H9 (cell line): ENCODE data around the gene ABCB8. TPM values are rescaled to one million over a fixed set of nuclear protein-coding genes. Genes with fewer than 3 reads are reported as not detected.

Experiments
- DNase-seq: peaks from one replicate; pipeline ENCODE4 v3.0.0-alpha.2; 2017
- H2AFZ ChIP-seq: one replicate; pipeline ENCODE4 v1.6.1; 2013; ENCODE audit warnings: mild to moderate bottlenecking, low read length, control low read depth, moderate library complexity
- H2AK5ac ChIP-seq: 2 replicates; pipeline ENCODE4 v1.6.1; 2013; ENCODE audit warnings: low read length, control low read depth, mixed read lengths; ENCODE audit not compliant: insufficient read length
- H2BK120ac ChIP-seq: one replicate; pipeline ENCODE4 v1.6.1; 2013; ENCODE audit warnings: low read depth, mild to moderate bottlenecking, low read length, control low read depth, inconsistent platforms; ENCODE audit not compliant: poor library complexity, severe bottlenecking
- H2BK12ac ChIP-seq: 2 replicates; pipeline ENCODE4 v1.6.1; 2013; ENCODE audit warnings: low read length, control low read depth, mixed read lengths, low read depth; ENCODE audit not compliant: insufficient read length
- H2BK15ac ChIP-seq: 2 replicates; pipeline ENCODE4 v1.6.1; 2013; ENCODE audit warnings: low read depth, low read length, control low read depth
- H2BK20ac ChIP-seq: one replicate; pipeline ENCODE4 v1.6.1; 2013; ENCODE audit warnings: low read depth, mild to moderate bottlenecking, low read length, control low read depth, inconsistent platforms; ENCODE audit not compliant: poor library complexity, severe bottlenecking
- H2BK5ac ChIP-seq: 2 replicates; pipeline ENCODE4 v1.6.1; 2013; ENCODE audit warnings: low read length, control low read depth, mixed read lengths; ENCODE audit not compliant: insufficient read length
- H3K14ac ChIP-seq: 2 replicates; pipeline ENCODE4 v1.6.1; 2013; ENCODE audit warnings: low read length, control low read depth; ENCODE audit not compliant: insufficient read depth
- H3K18ac ChIP-seq: 2 replicates; pipeline ENCODE4 v1.6.1; 2013; ENCODE audit warnings: low read depth, mild to moderate bottlenecking, mixed read lengths, low read length, control low read depth; ENCODE audit not compliant: insufficient read length
- H3K23ac ChIP-seq: 2 replicates; pipeline ENCODE4 v1.6.1; 2013; ENCODE audit warnings: low read length, control low read depth, mixed read lengths, low read depth; ENCODE audit not compliant: insufficient read length
- H3K23me2 ChIP-seq: 2 replicates; pipeline ENCODE4 v1.6.1; 2013; ENCODE audit warnings: low read depth, mild to moderate bottlenecking, mixed read lengths, low read length, control low read depth; ENCODE audit not compliant: insufficient read length, poor library complexity, severe bottlenecking
- H3K27ac ChIP-seq: 2 replicates; pipeline ENCODE4 v1.5.1; 2013; ENCODE audit warnings: low read length, control low read depth, mixed read lengths, low read depth; ENCODE audit not compliant: insufficient read length
- H3K27me3 ChIP-seq: 2 replicates; pipeline ENCODE4 v1.6.1; 2013; ENCODE audit warnings: low read length, control low read depth, inconsistent platforms; ENCODE audit not compliant: insufficient read depth
- H3K4ac ChIP-seq: 2 replicates; pipeline ENCODE4 v1.6.1; 2013; ENCODE audit warnings: low read depth, mild to moderate bottlenecking, control low read depth, inconsistent platforms, low read length, moderate library complexity
- H3K4me1 ChIP-seq: 2 replicates; pipeline ENCODE4 v1.6.1; 2013; ENCODE audit warnings: low read length, control low read depth, inconsistent platforms; ENCODE audit not compliant: insufficient read depth
- H3K4me2 ChIP-seq: 2 replicates; pipeline ENCODE4 v1.6.1; 2013; ENCODE audit warnings: low read length, control low read depth, mixed read lengths; ENCODE audit not compliant: insufficient read length, insufficient read depth
- H3K56ac ChIP-seq: 2 replicates; pipeline ENCODE4 v1.6.1; 2013; ENCODE audit warnings: low read depth, mild to moderate bottlenecking, mixed read lengths, low read length, control low read depth; ENCODE audit not compliant: insufficient read length
- H3K79me1 ChIP-seq: 2 replicates; pipeline ENCODE4 v1.6.1; 2013; ENCODE audit warnings: low read depth, mild to moderate bottlenecking, moderate library complexity, low read length, control low read depth, inconsistent platforms; ENCODE audit not compliant: insufficient read depth, poor library complexity, severe bottlenecking
- H3K79me2 ChIP-seq: 2 replicates; pipeline ENCODE4 v1.6.1; 2013; ENCODE audit warnings: low read length, control low read depth, inconsistent platforms; ENCODE audit not compliant: insufficient read depth
- H3K9ac ChIP-seq: 2 replicates; pipeline ENCODE4 v1.6.1; 2013; ENCODE audit warnings: low read length, control low read depth, mixed read lengths; ENCODE audit not compliant: insufficient read length; ENCODE audit errors: extremely low read depth
- H3K9me3 ChIP-seq: one replicate; pipeline ENCODE4 v1.6.1; 2013; ENCODE audit warnings: low read depth, low read length, inconsistent platforms; ENCODE audit not compliant: control insufficient read depth
- H3T11ph ChIP-seq: one replicate; pipeline ENCODE4 v1.6.1; 2013; ENCODE audit warnings: mild to moderate bottlenecking, low read length, control low read depth, inconsistent platforms
- H4K20me1 ChIP-seq: one replicate; pipeline ENCODE4 v1.6.1; 2013; ENCODE audit not compliant: control insufficient read depth, insufficient read length, insufficient read depth
- H4K5ac ChIP-seq: 2 replicates; pipeline ENCODE4 v1.6.1; 2013; ENCODE audit warnings: low read depth, mild to moderate bottlenecking, mixed read lengths, low read length, control low read depth; ENCODE audit not compliant: insufficient read length
- H4K8ac ChIP-seq: replicated peaks from 2 replicates; pipeline ENCODE4 v1.6.1; 2013; ENCODE audit warnings: low read length, control low read depth, mixed read lengths, low read depth; ENCODE audit not compliant: insufficient read length
- H4K91ac ChIP-seq: 2 replicates; pipeline ENCODE4 v1.6.1; 2013; ENCODE audit warnings: low read depth, mild to moderate bottlenecking, moderate library complexity, mixed read lengths, low read length, control low read depth; ENCODE audit not compliant: insufficient read length
- H3K27ac Mint-ChIP-seq, 3 experiments: 2 replicates in 2 of 3; 3 replicates in 1 of 3; pipeline ENCODE4 v1.8.0; 2020 to 2021; ENCODE audit warnings: mixed read lengths in 3 of 3, mild to moderate bottlenecking in 1 of 3, moderate library complexity in 1 of 3
- H3K27me3 Mint-ChIP-seq: 2 replicates; pipeline ENCODE4 v1.8.0; 2021; ENCODE audit warnings: low read depth, mild to moderate bottlenecking, moderate library complexity, mixed read lengths
- H3K36me3 Mint-ChIP-seq, 3 experiments: 2 replicates in 2 of 3; 3 replicates in 1 of 3; pipeline ENCODE4 v1.8.0; 2020 to 2021; ENCODE audit warnings: low read depth in 3 of 3, mixed read lengths in 3 of 3; ENCODE audit not compliant: insufficient read depth in 1 of 3
- H3K4me1 Mint-ChIP-seq, 2 experiments: 2 replicates each; pipeline ENCODE4 v1.8.0; 2020; ENCODE audit warnings: mixed read lengths in 2 of 2
- H3K4me3 Mint-ChIP-seq, 2 experiments: 2 replicates in 1 of 2; 3 replicates in 1 of 2; pipeline ENCODE4 v1.8.0; 2020 to 2021; ENCODE audit warnings: mild to moderate bottlenecking in 2 of 2, mixed read lengths in 2 of 2, moderate library complexity in 1 of 2
- H3K9me3 Mint-ChIP-seq, 2 experiments: 2 replicates in 1 of 2; 3 replicates in 1 of 2; pipeline ENCODE4 v1.8.0; 2020; ENCODE audit warnings: mild to moderate bottlenecking in 2 of 2, mixed read lengths in 2 of 2, moderate library complexity in 1 of 2
- WGBS: extraction: QIAGEN DNeasy Blood & Tissue Kit; methylation state at CpG from one replicate; pipeline ENCODE4 v1.1.7; 2013; ENCODE audit warnings: missing lambda C conversion rate, low lambda C conversion rate, mixed read lengths; ENCODE audit not compliant: insufficient read length; ENCODE audit errors: extremely low coverage; 5-methylcytosine and 5-hydroxymethylcytosine counted together
- total RNA-seq: library from RNA; stranded (reverse); gene quantifications from 2 replicates; pipeline ENCODE4 v1.2.1, GENCODE V29; 2021
- TF ChIP-seq, protein P1 (sequence below): fragments of 200-600 bp; sonication (generic); conservative IDR thresholded peaks from 3 replicates; pipeline ENCODE4 v1.8.0; 2021; ENCODE audit warnings: antibody characterized with exemption, mild to moderate bottlenecking

Gene ABCB8
- total RNA-seq, 1 experiment from 2014 or later = 22.1 TPM

DNA sequence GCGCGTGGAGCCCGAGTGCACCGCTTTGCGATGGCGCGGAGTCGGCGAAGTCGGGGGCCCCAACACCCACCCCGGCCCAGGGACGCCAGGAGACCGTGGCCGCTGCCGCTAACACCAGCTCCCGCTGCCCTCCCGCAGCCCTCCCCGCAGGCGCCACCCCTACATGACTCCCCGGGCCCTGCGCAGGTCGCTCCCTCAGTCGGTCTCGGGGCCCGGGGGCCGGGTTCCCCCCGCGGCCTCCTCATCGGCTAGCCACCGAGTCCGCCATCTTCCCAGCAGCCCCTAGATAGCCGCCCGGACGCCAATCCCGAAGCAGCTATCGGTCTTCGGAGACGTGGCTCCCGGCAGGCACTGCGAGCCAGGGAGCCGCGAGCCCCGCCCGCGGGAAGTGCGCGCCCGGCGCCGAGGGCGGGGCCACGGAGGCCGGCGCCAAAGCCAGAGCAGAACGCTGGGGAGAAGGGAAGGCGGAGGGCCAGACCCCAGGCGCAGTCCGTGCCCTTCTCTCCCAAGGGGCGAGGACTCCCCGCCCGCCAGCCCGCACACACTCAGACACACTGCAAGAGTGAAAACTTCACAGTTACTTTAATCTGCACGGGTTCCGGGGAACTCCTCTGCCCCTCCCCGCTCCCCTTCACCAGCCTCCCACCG, 52.4 kb downstream of the ABCB8 start, which contains the start of gene FASTK:
Gene FASTK (minus strand): TSS at position 288 of the 648 bp plus-strand sequence. CDS start 43 bp downstream, at position 245.
- no peak within 1 kb of the TSS for H3T11ph ChIP-seq
- no peaks in the 10 kb centered on the region for H3K9me3 ChIP-seq
- peaks cover 9% of the 10 kb centered on the region for H3K27me3 Mint-ChIP-seq
- H3K27ac Mint-ChIP-seq = peak within 1 kb of the TSS; percentile 6 to 86 (median 65); a peak in 4 of 7 replicates
- H3K9ac ChIP-seq = peak within 1 kb of the TSS; percentile 74
- H3K36me3 Mint-ChIP-seq = peaks cover 6 to 13% (median 11%) of the 10 kb centered on the region in 3 experiments
- H3K23me2 ChIP-seq = peaks cover 7% of the 10 kb centered on the region
- H2AFZ ChIP-seq = no peak within 1 kb of the TSS
- no peaks in the 10 kb centered on the region; a peak in 1 of 5 replicates for H3K9me3 Mint-ChIP-seq
- H2AK5ac ChIP-seq = no peak within 1 kb of the TSS
- H3K4me1 ChIP-seq = peaks cover 2% of the 10 kb centered on the region; the same call in 1 of the 2 replicates
- no peak within 1 kb of the TSS for H3K4ac ChIP-seq
- H3K56ac ChIP-seq = no peak within 1 kb of the TSS
- no peaks in the 10 kb centered on the region for H3K79me1 ChIP-seq
- H3K23ac ChIP-seq = no peak within 1 kb of the TSS
- peak within 1 kb of the TSS; percentile 70 for H3K4me2 ChIP-seq
- peaks cover 38 to 50% of the 10 kb centered on the region in 2 experiments for H3K4me1 Mint-ChIP-seq
- TF ChIP-seq, protein P1, sequence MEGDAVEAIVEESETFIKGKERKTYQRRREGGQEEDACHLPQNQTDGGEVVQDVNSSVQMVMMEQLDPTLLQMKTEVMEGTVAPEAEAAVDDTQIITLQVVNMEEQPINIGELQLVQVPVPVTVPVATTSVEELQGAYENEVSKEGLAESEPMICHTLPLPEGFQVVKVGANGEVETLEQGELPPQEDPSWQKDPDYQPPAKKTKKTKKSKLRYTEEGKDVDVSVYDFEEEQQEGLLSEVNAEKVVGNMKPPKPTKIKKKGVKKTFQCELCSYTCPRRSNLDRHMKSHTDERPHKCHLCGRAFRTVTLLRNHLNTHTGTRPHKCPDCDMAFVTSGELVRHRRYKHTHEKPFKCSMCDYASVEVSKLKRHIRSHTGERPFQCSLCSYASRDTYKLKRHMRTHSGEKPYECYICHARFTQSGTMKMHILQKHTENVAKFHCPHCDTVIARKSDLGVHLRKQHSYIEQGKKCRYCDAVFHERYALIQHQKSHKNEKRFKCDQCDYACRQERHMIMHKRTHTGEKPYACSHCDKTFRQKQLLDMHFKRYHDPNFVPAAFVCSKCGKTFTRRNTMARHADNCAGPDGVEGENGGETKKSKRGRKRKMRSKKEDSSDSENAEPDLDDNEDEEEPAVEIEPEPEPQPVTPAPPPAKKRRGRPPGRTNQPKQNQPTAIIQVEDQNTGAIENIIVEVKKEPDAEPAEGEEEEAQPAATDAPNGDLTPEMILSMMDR = no peak
- H3K27me3 ChIP-seq = no peaks in the 10 kb centered on the region; the same call in 1 of the 2 replicates
- no peak within 1 kb of the TSS for H3K27ac ChIP-seq
- H2BK120ac ChIP-seq = no peak within 1 kb of the TSS
- no peak within 1 kb of the TSS for H2BK12ac ChIP-seq
- no peak within 1 kb of the TSS for H4K8ac ChIP-seq
- no peak within 1 kb of the TSS for H2BK20ac ChIP-seq
- WGBS = no CpG with 5 or more reads among the region's 66 CpGs
- H3K18ac ChIP-seq = no peak within 1 kb of the TSS
- peak; percentile 90 for DNase-seq
- peak within 1 kb of the TSS; percentile 79 to 92 for H3K4me3 Mint-ChIP-seq
- no peak within 1 kb of the TSS for H2BK15ac ChIP-seq
- no peaks in the 10 kb centered on the region for H4K20me1 ChIP-seq
- no peaks in the 10 kb centered on the region; the same call in 1 of the 2 replicates for H3K79me2 ChIP-seq
- no peak within 1 kb of the TSS for H4K5ac ChIP-seq
- no peak within 1 kb of the TSS for H2BK5ac ChIP-seq
- H3K14ac ChIP-seq = peak within 1 kb of the TSS; percentile 65
- no peak within 1 kb of the TSS for H4K91ac ChIP-seq
